K562 (cell line): ENCODE results near the gene YBX2. TPM values are rescaled to one million over a fixed set of nuclear protein-coding genes. Genes with fewer than 3 reads are reported as not detected.

Experiments
- CBX2 ChIP-seq: fragments of 200-600 bp; sonication (generic); IDR thresholded peaks from one replicate; pipeline ENCODE4 v1.6.1; 2012; ENCODE audit warnings: mild to moderate bottlenecking, low read length, inconsistent platforms; ENCODE audit not compliant: insufficient read depth, poor library complexity, severe bottlenecking
- HDAC8 ChIP-seq: fragments of 450-650 bp; IDR thresholded peaks from 2 replicates; pipeline ENCODE4 v1.6.1; 2016; ENCODE audit warnings: mild to moderate bottlenecking, missing genetic modification characterization, moderate library complexity, missing compliant biosample characterization
- HMG20B ChIP-seq: fragments of 250-450 bp; sonication (Bioruptor Pico); IDR thresholded peaks from 2 replicates; pipeline ENCODE4 v1.5.0; 2021; ENCODE audit warnings: mild to moderate bottlenecking
- HNRNPH1 ChIP-seq: fragments of 200-400 bp; formaldehyde crosslinking; optimal IDR thresholded peaks from 2 replicates; pipeline ENCODE3; 2017; ENCODE audit warnings: low read depth, mild to moderate bottlenecking, low read length, moderate library complexity
- LCOR ChIP-seq: sonication (generic); formaldehyde crosslinking; IDR thresholded peaks from 2 replicates; pipeline ENCODE4 v1.8.0; 2022; ENCODE audit warnings: mild to moderate bottlenecking, missing genetic modification reagents
- MCM3 ChIP-seq: fragments of 450-650 bp; IDR thresholded peaks from 2 replicates; pipeline ENCODE4 v1.6.1; 2016
- MEF2A ChIP-seq: IDR thresholded peaks from 2 replicates; pipeline ENCODE4 v1.6.1; 2011; ENCODE audit warnings: low read depth, mild to moderate bottlenecking, low read length, moderate library complexity; ENCODE audit not compliant: control insufficient read depth
- MYC ChIP-seq, 2 experiments: fragments of 250-450 bp in 1 of 2; sonication (Bioruptor Pico) in 1 of 2; IDR thresholded peaks; 2 replicates each; pipeline versions ENCODE4 v1.5.1 to v1.6.1; 2012 to 2021; ENCODE audit warnings: low read depth in 2 of 2, borderline replicate concordance in 1 of 2, improper control_type of control experiment in 1 of 2, low read length in 1 of 2, mild to moderate bottlenecking in 1 of 2, moderate library complexity in 1 of 2
- OTX1 ChIP-seq: fragments of 450-650 bp; formaldehyde crosslinking; IDR thresholded peaks from 2 replicates; pipeline ENCODE4 v1.4.0; 2022; ENCODE audit warnings: mild to moderate bottlenecking
- SMAD2 ChIP-seq: fragments of 150-350 bp; IDR thresholded peaks from 2 replicates; pipeline ENCODE4 v1.6.1; 2014; ENCODE audit warnings: low read depth, mild to moderate bottlenecking, low read length
- TGIF2 ChIP-seq: sonication (generic); formaldehyde crosslinking; IDR thresholded peaks from 2 replicates; pipeline ENCODE4 v1.8.1; 2022; ENCODE audit warnings: mild to moderate bottlenecking, missing genetic modification reagents, moderate library complexity
- USF1 ChIP-seq: sonication (generic); formaldehyde crosslinking; IDR thresholded peaks from 2 replicates; pipeline ENCODE4 v1.9.0; 2022; ENCODE audit warnings: mild to moderate bottlenecking, missing genetic modification reagents
- ZFX ChIP-seq: sonication (generic); formaldehyde crosslinking; IDR thresholded peaks from 2 replicates; pipeline ENCODE4 v1.8.0; 2022; ENCODE audit warnings: mild to moderate bottlenecking, missing genetic modification reagents, moderate library complexity
- polyA plus RNA-seq, 8 experiments: library from polyadenylated mRNA; depleted of rRNA in 4 of 8; stranded (reverse) in 5 of 8; unstranded in 3 of 8; fragments of >200 nt; fragmentation: Nextera tagmentation in 2 of 8; fragmentation: Illumina TruSeq in 1 of 8; extraction: Ambion mirVana in 2 of 8; extraction: Trizol in 1 of 8; gene quantifications; 2 replicates each; pipeline versions ENCODE4 v1.2.1 to v1.2.3, GENCODE V29; 2011 to 2014; ENCODE audit warnings: inconsistent platforms in 1 of 8, missing spikeins in 1 of 8
- total RNA-seq, 7 experiments: library from RNA; depleted of rRNA in 6 of 7; stranded (reverse); fragments of >200 nt in 6 of 7; fragmentation: Illumina TruSeq in 2 of 7; extraction: Trizol in 2 of 7; gene quantifications; 2 replicates each; pipeline versions ENCODE4 v1.2.1 to v1.2.3, GENCODE V29; 2011 to 2021; ENCODE audit warnings: low replicate concordance in 1 of 7
- TF ChIP-seq, protein P1 (sequence below), 3 experiments: fragments of 200-800 bp in 1 of 3; fragments of 250-450 bp in 1 of 3; fragments of 450-650 bp in 1 of 3; sonication (Bioruptor Pico) in 1 of 3; sonication (Bioruptor generic) in 1 of 3; formaldehyde crosslinking in 1 of 3; IDR thresholded peaks; 2 replicates each; pipeline versions ENCODE4 v1.6.1 to v1.8.0; 2016 to 2022; ENCODE audit warnings: mild to moderate bottlenecking in 2 of 3, missing genetic modification characterization in 2 of 3, missing compliant biosample characterization in 1 of 3, moderate library complexity in 1 of 3
- TF ChIP-seq, protein P2 (sequence below): sonication (generic); formaldehyde crosslinking; IDR thresholded peaks from 2 replicates; pipeline ENCODE4 v1.8.1; 2023; ENCODE audit warnings: mild to moderate bottlenecking, missing genetic modification reagents
- TF ChIP-seq, protein P3 (sequence below), 2 experiments: fragments of 150-350 bp in 1 of 2; IDR thresholded peaks; 2 replicates each; pipeline ENCODE4 v1.6.1; 2012 to 2016; ENCODE audit warnings: low read depth in 2 of 2, low read length in 2 of 2, mild to moderate bottlenecking in 1 of 2, moderate library complexity in 1 of 2

Gene YBX2
- total and polyA plus RNA-seq, 9 of the 15 experiments (the other 6 are each of a cell fraction or from before 2014, with no cell fraction given): 0.03 to 0.59 (median 0.27) TPM; not detected in 6

GRCh38 chr17:7252176-7253043 lies 42.0 kb downstream of the YBX2 start, which contains the start of gene ELP5 (continued):
- TF ChIP-seq, protein P1, sequence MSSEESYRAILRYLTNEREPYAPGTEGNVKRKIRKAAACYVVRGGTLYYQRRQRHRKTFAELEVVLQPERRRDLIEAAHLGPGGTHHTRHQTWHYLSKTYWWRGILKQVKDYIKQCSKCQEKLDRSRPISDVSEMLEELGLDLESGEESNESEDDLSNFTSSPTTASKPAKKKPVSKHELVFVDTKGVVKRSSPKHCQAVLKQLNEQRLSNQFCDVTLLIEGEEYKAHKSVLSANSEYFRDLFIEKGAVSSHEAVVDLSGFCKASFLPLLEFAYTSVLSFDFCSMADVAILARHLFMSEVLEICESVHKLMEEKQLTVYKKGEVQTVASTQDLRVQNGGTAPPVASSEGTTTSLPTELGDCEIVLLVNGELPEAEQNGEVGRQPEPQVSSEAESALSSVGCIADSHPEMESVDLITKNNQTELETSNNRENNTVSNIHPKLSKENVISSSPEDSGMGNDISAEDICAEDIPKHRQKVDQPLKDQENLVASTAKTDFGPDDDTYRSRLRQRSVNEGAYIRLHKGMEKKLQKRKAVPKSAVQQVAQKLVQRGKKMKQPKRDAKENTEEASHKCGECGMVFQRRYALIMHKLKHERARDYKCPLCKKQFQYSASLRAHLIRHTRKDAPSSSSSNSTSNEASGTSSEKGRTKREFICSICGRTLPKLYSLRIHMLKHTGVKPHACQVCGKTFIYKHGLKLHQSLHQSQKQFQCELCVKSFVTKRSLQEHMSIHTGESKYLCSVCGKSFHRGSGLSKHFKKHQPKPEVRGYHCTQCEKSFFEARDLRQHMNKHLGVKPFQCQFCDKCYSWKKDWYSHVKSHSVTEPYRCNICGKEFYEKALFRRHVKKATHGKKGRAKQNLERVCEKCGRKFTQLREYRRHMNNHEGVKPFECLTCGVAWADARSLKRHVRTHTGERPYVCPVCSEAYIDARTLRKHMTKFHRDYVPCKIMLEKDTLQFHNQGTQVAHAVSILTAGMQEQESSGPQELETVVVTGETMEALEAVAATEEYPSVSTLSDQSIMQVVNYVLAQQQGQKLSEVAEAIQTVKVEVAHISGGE (CRISPR knock-in tag; IDR thresholded peaks at IDR 0.05): peak in 1 of 3 experiments; percentile 66; a peak in 2 of 6 replicates
- TF ChIP-seq MCM3 (no peak), MEF2A (no peak), MYC (IDR thresholded peaks at IDR 0.05; ENCODE audit: low read depth, low read length) (peak; percentile 68; the same call in 1 of the 2 replicates), MYC (CRISPR knock-in tag; IDR thresholded peaks at IDR 0.05; ENCODE audit: borderline replicate concordance, low read depth) (no peak), HDAC8 (tag) (no peak), HMG20B (CRISPR knock-in tag) (no peak), SMAD2 (no peak), OTX1 (CRISPR knock-in tag) (no peak), HNRNPH1 (no peak), LCOR (no peak), TGIF2 (CRISPR knock-in tag) (no peak), ZFX (CRISPR knock-in tag) (peak; percentile 94), CBX2 (no peak), USF1 (CRISPR knock-in tag) (peak; percentile 33; the same call in 1 of the 2 replicates)
- TF ChIP-seq, protein P2, sequence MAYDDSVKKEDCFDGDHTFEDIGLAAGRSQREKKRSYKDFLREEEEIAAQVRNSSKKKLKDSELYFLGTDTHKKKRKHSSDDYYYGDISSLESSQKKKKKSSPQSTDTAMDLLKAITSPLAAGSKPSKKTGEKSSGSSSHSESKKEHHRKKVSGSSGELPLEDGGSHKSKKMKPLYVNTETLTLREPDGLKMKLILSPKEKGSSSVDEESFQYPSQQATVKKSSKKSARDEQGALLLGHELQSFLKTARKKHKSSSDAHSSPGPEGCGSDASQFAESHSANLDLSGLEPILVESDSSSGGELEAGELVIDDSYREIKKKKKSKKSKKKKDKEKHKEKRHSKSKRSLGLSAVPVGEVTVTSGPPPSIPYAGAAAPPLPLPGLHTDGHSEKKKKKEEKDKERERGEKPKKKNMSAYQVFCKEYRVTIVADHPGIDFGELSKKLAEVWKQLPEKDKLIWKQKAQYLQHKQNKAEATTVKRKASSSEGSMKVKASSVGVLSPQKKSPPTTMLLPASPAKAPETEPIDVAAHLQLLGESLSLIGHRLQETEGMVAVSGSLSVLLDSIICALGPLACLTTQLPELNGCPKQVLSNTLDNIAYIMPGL: no peak
- TF ChIP-seq, protein P3, sequence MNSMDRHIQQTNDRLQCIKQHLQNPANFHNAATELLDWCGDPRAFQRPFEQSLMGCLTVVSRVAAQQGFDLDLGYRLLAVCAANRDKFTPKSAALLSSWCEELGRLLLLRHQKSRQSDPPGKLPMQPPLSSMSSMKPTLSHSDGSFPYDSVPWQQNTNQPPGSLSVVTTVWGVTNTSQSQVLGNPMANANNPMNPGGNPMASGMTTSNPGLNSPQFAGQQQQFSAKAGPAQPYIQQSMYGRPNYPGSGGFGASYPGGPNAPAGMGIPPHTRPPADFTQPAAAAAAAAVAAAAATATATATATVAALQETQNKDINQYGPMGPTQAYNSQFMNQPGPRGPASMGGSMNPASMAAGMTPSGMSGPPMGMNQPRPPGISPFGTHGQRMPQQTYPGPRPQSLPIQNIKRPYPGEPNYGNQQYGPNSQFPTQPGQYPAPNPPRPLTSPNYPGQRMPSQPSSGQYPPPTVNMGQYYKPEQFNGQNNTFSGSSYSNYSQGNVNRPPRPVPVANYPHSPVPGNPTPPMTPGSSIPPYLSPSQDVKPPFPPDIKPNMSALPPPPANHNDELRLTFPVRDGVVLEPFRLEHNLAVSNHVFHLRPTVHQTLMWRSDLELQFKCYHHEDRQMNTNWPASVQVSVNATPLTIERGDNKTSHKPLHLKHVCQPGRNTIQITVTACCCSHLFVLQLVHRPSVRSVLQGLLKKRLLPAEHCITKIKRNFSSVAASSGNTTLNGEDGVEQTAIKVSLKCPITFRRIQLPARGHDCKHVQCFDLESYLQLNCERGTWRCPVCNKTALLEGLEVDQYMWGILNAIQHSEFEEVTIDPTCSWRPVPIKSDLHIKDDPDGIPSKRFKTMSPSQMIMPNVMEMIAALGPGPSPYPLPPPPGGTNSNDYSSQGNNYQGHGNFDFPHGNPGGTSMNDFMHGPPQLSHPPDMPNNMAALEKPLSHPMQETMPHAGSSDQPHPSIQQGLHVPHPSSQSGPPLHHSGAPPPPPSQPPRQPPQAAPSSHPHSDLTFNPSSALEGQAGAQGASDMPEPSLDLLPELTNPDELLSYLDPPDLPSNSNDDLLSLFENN (IDR thresholded peaks at IDR 0.05; ENCODE audit: low read depth in 2 of 2, low read length in 2 of 2): no peak
